GM20431 (cell line): ENCODE data around the gene TTC39B.
"Not testable (repeated sequence)": the region's sequence is repeated elsewhere in the genome, so short reads cannot be mapped to it uniquely, and the experiment has no call there.

ENCODE experiments used
- in situ Hi-C: fragments of 300-500 bp; cut with MseI, MboI; formaldehyde crosslinking; loops from one replicate; pipeline ENCODE4 v1.15.0; 2020; ENCODE audit warnings: low sequenced_read_pairs; ENCODE audit not compliant: unreplicated experiment

The TTC39B gene

DNA sequence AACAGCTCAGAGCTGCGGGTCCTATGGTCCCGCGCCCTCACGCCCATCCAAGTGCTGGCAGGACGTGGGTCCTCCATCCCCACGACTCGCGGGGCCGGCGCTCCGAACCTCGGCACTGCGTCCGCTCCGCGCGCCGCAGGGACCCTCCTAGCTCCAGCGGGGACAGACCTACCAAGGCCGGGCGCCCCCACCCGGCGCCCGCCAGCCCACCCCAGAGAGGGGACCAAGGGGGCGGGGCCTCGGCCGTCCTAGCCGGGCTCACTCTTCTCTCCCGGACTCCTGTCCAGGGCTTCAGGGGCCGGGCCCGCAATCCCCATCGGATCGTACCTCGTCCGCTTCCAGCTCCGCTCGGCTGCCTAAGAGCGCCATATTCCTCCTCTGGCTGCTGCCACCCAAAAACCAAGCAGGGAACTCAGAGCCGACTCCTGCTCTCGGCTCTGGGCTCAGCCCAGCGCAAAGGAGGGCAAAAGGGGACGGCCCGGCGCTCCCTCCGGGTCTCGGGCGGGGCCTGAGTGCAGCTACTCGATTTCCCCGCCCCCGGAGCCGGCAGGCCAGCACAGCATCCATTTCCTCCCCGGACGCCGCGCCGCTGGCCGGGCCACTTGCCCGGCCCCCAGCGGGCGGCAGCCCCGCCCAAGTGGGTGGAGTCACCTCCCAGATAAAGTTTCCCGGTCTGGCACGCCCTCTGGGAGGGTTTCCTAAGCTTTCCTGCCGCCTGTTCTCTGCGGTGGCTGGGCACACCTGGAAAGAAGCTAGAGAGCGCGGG lies at the start of gene TTC39B:
Gene TTC39B (minus strand): TSS at position 460 of the 766 bp plus-strand sequence. CDS start 91 bp downstream, at position 369.
- in situ Hi-C loops, result no loop called here

DNA sequence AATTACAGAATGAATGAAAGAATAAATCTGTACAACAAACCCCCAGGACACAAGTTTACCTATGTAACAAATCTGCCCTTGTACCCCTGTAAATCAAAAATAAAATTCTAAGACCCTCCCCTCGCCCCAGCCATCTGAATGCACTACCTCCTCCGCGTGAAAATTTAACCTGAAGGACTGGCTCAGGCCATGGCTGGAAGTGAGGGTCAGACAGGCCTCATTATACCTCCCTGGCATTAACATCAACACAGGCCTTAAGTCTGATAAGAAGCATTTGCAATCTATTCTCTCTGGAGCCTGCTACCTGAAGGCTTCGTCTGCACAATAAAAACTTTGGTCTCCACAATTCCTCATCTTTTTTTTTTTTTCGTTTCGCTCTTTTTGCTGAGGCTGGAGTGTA lies 48.7 kb upstream of the TTC39B start:
- in situ Hi-C loops, result no loop called here

DNA sequence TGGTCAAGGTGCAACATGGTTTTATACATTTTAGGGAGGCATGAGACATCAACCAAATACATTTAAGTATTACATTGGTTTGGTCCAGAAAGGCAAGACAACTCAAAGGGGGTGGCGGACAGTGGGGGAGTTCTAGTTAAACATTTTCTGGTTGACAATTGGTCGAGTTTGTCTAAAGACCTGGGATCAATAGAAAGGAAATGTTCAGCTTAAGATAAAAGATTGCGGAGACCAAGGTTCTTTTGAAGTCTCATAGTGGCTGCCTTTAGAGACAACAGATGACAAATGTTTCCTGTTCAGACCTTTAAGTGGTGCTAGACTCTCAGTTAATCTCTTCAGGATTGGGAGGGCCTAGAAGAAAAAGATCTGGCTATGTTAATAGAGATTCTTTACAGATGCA lies 47.7 kb upstream of the TTC39B start:
- in situ Hi-C loops, result no loop called here

DNA sequence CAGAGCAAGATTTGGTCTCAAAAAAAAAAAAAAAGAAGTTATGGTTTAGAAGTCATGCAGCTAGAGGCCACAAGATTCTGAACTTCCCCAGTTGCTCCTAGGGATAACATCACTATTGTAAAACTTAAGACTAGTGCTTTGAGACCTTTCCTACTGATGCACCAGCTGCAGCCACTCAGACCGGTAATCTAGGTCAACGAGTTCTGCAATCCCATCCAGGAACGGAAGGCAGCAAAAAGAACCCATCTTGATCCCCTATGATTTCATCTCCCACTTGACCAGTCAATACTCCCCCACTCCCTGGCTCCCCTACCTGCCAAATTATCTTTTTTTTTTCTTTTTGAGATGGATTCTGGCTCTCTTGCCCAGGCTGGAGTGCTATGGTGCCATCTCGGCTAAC lies 46.9 kb upstream of the TTC39B start:
- in situ Hi-C loops, result no loop called here

DNA sequence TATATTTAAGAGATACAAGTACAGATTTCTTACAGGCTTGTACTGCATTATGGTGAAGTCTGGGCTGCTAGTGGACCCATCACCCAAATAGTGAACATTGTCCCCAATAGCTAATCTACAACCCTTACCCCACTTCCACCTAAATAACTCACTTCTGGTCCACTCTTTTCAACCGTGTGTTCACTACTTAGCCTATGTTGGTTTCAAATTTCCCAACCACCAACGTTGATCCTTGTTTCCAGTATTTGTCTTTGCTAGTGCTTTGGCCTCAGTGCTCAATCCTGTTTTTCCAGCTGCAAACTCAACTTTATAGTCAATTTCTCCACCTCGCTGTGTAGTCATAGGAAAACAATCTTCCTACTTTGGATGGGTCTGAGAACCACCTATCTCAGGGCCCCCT lies 45.3 kb upstream of the TTC39B start:
- in situ Hi-C loops, result no loop called here

DNA sequence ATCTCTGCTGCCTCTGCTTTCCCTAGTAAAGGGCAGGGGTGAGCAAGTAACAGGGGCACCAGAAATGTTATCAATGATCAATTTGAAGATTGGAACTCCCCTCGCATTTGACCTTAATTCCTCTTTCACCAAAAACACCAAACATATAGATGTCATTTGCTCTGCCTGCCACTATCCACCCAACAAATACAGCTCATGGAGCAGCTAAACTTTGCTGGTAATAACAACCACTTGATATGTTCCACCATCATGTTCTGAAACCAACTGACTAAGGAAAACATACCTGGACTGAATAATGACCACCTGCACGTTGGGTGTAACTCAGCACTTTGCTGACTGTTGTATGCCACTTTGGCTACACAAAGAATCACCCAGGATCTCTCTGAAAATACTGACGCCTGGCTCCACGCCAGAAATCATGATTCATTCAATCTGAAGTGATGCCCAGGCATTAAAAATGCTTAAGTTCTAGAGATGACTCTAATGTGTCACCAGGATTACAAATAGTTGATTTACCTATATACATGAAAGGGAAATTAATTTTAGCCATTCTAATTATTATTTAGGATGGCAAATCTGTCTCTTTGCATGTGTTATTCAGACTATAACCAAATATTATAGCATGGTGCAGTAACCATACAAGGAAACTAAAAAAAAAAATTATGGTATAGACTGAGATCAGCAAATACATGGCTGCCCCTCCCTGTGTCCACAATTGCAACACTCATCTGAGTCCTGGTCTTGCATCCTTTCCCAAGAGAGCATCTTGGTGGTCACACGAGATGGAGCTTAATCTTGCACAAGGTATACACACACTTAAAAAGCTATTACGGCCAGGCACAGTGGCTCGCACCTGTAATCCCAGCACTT lies 43.1 kb upstream of the TTC39B start:
- in situ Hi-C loops, result no loop called here

DNA sequence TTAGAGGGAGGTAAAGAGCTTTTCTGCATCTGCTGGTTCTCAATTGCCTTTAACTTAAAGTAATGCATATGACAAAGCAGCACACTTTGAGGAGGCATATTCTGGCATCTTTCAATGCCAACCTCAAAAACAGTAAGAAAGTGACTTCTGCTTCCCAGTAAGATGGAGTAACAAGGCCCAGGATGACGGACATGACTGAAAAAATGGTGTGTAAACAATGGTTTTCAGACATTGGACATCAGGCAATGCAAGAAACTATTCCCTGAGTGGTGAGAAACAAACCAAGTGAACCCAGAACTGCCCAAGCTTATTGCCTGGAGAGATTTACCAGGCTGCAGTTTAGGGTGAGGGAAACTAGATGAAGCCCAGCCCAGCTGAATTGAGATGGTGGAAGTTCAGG lies 39.8 kb upstream of the TTC39B start:
- in situ Hi-C loops, result no loop called here

DNA sequence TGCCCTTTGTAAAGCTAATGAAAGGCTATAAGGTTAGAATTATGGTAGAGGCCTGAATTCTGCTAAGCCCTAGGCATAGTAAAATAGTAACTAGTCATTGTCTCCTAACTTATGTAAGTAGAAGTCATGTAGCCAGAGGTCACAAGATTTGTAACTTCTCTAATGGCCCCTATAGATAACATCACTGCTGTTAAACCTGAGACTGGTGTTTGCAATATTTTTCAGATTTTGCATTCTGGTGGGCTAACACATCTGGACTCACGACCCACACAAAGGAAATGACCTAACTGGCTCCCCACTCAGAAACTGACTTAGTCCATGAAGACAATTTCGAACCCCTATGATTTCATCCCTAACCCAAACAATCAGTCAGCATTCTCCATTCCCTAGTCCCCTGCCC lies 37.2 kb upstream of the TTC39B start:
- in situ Hi-C loops, result no loop called here

DNA sequence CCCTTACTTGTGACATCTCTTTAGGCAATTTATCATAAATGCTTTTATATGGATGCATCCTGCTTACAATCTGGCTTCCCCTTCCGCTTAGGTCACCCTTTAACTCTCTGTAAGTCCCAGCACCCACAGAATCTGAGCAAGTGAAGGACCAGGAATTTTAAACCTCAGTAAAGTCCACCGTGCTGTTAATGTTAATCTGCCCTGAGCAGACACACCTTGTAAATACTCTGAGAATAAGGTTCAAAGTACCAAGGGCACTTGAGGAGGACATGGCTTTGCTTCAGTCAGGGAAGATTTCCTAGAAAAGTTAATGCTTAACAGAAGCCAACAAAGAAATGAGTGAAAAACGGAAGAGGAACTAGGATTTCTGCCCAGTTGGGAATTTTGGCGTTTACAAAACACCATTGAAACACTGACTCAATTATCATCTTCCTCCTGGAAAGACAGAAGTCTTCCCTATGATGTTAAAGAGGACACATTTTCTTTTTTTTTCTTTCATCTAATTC lies 26.4 kb upstream of the TTC39B start:
- in situ Hi-C loops, result no loop called here

DNA sequence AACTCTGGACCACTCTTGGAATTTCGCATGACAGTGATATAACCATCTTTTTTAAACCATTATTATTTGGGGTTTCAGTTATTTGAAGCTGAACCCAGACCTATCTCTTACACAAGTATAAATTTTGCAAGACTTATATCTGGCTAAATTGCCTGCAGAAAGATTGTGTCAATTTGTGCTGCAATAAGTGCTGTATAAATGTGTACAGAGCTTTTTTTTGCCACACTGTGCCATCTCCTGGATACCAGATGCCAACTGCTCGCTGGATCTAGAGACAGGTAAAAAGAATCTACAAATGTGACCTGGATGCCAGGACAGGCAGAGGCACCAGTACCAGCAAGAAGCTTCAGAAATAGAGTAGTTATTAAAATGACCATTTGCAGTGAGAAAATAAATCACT lies 25.9 kb upstream of the TTC39B start:
- in situ Hi-C loops, result no loop called here

DNA sequence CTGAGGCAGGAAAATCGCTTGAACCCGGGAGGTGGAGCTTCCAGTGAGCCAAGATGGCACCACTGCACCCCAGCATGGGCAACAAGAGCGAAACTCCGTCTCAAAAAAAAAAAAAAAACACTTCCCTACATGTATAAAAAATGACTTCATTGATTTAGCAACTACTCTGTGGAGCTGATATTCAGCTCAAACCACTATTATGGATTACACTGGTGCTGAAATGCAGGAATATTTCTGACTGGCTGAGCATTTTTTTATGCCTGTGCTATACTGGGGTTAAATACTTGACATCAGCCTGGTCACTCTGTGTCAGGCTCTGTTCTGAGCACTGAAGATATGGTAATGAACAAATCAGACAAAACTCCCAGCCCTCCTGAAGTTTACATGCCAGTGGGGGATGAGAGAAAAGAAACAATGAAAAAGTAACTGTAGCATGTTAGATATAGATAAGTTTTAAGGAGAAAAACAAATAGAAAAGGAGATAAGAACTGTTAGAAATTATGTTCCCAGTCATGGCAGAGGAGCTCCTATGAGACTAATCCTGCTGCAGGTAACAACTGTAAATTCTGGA lies 22.6 kb upstream of the TTC39B start:
- in situ Hi-C loops, result no loop called here

DNA sequence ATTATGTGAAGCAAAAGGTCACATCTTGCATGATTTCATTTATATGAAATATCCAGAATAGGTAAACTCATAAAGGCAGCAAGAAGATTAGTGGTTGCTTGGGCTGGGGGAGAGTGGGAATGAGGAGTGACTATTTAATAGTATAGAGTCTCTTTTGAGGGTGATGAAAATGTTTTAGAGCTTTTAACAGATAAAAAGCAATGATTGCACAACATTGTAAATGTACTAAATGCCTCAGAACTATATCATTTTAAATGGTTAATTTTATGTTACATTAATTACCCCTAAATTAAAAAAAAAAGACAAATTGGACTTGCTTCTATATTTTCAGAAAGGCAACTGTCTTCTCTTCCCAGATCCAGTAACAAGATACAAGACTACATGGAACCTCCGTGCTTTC lies 21.9 kb upstream of the TTC39B start:
- in situ Hi-C loops, result no loop called here

DNA sequence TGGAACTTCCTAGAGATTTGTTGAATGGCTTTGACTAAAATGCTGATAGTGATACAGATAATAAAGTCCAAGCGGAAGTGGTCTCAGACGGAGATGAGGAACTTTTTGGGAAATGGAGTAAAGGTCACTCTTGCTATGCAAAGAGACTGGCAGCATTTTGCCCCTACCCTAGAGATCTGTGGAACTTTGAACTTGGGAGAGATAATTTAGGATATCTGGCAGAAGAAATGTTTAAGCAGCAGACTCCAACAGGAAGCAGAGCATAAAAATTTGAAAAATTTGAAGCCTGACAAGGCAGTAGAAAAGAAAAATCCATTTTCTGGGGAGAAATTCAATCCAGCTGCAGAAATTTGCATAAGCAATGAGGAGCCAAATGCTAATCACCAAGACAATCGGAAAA lies 15.7 kb upstream of the TTC39B start:
- in situ Hi-C loops, result not testable (repeated sequence)

DNA sequence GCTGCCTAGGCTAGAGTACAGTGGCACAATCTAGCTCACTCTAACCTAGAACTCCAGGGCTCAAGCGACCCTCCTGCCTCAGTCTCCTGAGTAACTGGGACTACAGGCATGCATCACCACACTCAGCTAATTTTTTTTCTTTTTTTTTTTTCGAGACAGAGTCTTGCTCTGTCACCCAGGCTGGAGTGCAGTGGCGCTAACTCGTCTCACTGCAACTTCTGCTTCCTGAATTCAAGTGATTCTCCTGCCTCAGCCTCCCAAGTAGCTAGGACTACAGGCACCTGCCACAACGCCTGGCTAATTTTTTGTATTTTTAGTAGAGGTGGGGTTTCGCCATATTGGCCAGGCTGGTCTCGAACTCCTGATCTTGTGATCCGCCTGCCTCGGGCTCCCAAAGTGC lies 12.6 kb upstream of the TTC39B start:
- in situ Hi-C loops, result not testable (repeated sequence)

DNA sequence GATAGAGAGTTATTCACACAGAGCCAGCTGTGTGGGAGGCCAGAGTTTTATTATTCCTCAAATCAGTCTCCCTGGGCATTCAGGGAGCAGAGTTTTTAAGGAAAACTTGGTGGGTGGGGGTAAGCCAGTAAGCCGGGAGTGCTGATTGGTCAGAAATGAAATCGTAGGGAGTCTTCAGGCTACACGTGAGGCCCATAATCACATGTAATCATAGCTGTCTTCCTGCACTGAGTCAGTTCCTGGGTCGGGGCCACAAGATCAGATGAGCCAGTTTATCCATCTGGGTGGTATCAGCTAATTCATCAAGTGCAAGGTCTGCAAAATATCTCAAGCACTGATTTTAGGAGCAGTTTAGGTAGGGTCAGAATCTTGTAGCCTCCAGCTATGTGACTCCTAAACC lies 10.8 kb upstream of the TTC39B start:
- in situ Hi-C loops, result no loop called here

DNA sequence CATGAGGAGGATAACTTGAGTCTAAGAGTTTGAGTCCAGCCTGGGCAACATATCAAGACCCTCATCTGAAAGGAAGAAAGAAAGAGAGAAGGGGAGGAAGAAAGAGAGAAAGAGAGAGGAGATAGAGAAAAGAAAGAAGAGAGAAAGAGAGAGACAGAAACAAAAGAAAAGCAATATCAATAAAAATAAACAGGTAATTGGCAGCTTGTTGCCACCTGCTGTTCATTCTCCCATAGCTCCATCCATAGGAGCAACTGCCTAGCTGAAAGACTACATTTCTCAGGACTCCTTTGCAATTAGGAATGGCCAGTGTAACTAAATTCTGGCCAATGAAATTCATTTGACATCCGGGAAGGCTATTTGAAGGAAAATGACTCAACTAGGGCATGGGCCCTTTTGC lies 4.6 kb upstream of the TTC39B start:
- in situ Hi-C loops, result no loop called here

DNA sequence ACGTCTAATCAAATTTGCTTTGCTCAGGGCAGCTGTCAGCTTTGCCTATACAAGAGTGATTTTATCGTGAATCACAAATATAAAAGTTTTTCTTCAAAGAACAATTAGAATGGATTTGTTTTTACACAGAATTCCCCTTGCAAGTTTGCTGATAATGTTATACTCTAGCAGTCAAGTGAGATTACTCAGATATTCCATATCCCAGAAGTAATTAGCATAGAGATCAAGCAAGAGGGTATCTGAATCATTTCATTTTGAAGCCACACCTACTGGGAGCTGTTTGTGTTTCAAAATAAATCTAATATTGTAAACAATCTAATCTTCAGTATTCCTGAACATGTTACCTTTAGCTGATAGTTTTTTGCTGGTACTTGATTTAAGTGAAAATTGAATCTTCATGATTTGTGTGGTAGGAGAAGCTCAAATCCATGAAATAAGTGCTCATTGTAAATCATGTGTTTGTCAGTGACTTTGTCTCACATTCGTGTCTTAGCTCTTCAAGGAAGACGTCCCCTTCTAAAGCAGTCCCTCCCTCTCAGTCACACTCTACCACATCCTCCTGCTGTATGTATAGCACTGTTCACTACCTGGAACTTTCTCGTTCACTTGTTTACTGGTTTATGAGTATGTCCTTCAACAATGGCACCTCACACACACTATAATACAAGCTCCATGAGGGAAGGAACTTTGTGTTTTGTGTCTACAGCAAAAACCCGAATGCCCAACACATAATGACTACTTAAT lies 3.3 kb upstream of the TTC39B start:
- in situ Hi-C loops, result no loop called here

DNA sequence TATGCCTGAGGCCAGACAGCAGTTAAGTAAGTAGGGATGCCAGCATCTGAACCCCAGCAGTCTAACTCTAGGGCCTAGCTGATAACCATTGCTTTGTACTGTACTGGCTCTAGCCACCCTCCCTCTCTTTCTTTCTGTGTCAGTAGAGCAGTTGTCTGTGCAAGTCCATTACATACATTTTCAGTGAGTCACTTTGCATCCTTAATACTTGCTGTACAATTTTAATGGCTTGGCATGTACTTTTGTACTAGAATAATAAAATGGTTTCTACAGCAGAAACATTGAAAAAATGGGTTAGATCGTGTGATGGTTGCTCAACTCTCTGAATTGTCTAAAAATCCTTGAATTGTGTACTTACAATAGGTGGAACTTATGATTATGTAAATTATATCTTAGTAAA lies 1.5 kb upstream of the TTC39B start:
- in situ Hi-C loops, result no loop called here

DNA sequence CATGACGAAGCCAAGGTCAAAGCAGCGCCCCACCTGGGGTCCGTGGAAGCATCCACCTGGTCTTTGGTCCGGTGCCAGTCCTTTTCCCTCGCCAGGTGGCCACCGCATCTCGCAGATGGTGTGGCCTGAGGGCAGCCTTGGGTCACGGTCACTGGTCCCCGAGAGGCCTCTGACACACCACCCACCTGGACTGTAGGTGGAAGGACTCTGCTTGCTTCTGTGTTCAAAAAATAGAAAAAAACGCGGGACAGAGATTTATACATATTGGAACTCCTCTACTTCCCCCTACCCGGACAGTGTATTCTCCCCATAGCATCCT lies 466 bp upstream of the TTC39B start:
- in situ Hi-C loops, result no loop called here

DNA sequence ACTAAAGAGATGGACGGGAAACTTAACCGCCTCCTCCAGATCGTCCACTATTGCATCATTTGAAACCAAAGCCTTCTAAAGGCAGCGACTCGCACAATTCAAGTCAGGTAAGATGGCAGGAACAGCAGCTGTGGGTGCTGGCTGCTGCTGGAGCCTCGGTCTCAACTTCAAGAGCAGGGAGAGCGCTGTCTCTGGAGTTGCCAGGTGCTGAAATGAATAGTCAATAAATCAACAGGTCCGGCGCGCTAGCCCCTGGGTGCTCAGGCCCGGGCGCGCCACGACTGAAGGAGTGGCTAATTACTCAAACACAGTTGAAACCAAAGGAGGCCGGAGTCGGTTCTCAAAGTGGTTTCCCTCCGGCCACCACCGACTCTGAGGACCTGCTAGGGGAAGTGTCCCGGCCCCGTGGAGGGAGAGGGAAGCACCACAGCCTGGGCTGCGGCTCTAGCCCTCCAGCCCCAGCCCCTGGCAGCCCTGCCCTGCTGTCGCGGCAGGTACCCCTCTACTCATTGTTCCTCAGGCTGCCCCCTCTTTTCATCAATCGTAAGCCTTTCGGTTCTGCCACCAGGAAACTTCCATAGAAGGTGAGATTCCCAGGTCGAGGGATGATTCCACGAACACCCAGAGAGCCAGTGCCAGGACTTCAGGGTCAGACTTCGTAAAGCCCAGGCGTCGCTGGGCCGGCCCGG lies 804 bp downstream of the TTC39B start:
- in situ Hi-C loops, result no loop called here
